Articular chondrocyte of knee joint (primary cell): ENCODE data around the gene FMOD. TPM values are rescaled to one million over a fixed set of nuclear protein-coding genes. Genes with fewer than 3 reads are reported as not detected.

Experiments
- small RNA-seq: library from RNA; depleted of rRNA; stranded (forward); fragments of <200 nt; gene quantifications from one replicate; pipeline ENCODE3, GENCODE V24; 2012
- total RNA-seq: library from RNA; depleted of rRNA; stranded (reverse); fragments of >200 nt; gene quantifications from 2 replicates; pipeline ENCODE4 v1.2.3, GENCODE V29; 2012

Gene FMOD
- 29.5 and 51.9 TPM in 2 replicates for total RNA-seq

DNA sequence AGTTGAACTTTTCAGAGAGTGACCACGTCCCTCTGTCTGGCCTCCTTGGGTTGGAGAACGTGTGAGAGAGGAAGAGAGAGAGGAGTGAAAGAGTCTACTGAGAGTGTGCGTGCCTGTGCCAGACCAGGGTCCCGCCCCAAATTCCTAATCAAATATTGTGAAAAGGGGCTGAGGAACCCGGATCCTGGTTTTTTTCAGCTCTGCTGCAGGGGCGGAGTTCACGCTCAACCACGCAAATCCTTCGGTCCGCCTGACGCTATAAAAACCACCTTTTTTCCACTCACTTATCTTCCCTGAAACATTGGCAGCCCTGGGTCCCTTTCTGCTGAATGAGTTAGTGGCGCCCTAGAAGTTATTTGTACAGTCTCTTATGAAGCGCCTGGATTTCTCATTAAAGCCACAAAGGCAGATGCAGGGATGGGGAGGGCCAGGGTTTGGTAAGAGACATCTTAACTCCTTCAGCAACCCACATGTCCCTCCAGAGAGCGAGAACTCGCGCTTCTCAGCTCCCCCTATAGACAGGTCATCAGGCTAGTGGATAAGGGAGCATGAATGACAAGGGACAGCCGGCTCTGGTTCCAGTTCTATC, at the start of gene FMOD:
Gene FMOD, minus strand, starts transcription at position 86 of the 589 bp plus-strand sequence. CDS start 2,852 bp downstream, outside the sequence.

DNA sequence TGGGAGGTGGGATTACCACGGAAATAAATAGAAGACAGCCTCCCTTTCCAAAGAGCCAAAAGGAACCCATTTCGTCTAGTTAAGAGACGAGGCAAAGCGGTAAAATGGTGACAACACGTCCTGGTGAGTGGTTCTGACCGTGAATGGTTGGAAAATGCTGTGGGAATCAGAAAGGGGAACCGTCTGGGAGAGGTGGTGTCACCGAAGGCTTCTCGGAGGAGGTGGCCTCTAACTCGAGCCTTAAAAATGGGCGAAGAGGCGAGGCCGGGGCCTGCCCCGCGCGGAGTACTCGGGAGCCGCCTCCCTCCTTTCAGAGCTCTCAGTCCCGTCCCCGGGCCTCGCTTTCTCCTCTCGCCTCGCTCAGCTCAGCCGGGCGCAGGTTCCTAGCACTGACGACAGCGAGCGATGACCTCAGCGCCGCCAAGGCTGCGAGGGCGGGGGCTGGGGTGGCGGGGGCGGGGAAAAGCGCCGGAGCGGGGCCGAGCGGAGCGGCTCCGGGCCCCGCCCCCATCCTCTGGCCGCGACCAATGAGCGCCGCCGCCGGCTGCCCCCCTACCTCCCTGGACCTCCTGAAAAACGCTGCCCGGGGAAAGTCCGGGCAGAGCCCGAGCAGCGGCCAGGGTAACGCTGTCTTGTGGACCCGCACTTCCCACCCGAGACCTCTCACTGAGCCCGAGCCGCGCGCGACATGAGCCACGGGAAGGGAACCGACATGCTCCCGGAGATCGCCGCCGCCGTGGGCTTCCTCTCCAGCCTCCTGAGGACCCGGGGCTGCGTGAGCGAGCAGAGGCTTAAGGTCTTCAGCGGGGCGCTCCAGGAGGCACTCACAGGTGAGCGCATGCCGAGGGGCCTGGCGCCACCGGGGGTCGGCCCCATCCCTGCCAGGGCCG, 45.8 kb downstream of the FMOD start, which contains the start of gene BTG2:
Gene BTG2, plus strand, starts transcription at position 601 of the 890 bp plus-strand sequence. Its CDS starts 88 bp downstream, at position 689.

Small RNA genes within 50 kb of the gene (small RNA-seq; reads per million reads assigned to genes)
- gene AL359837.1 (not detected), gene RNU6-487P (0.11 reads per million)

Other genes starting within 250 kb of the FMOD start
- 15.8 and 20.2 TPM in 2 replicates for gene ADORA1, start 223.4 kb downstream of the FMOD start, total RNA-seq
- 0.52 and 0.54 TPM in 2 replicates for gene MYBPH, start 175.3 kb downstream of the FMOD start, total RNA-seq
- 5,061 and 6,408 TPM in 2 replicates for gene CHI3L1, start 164.4 kb downstream of the FMOD start, total RNA-seq
- gene CHIT1, start 121.4 kb downstream of the FMOD start, total RNA-seq, result under 0.01 TPM in 2 replicates
- 21.4 and 37.2 TPM in 2 replicates for gene BTG2, start 45.6 kb downstream of the FMOD start, total RNA-seq
- gene PRELP, start 124.7 kb upstream of the FMOD start, total RNA-seq, result 19.5 and 28.2 TPM in 2 replicates
- not detected in 2 replicates for gene OPTC, start 143.0 kb upstream of the FMOD start, total RNA-seq